ENCODE measurements around the gene METTL13. TPM values are rescaled to one million over a fixed set of nuclear protein-coding genes. Genes with fewer than 3 reads are reported as not detected.

Gene METTL13
- total and polyA plus RNA-seq, 8 donors = 5.2 to 16.6 (median 9.9) TPM

DNA sequence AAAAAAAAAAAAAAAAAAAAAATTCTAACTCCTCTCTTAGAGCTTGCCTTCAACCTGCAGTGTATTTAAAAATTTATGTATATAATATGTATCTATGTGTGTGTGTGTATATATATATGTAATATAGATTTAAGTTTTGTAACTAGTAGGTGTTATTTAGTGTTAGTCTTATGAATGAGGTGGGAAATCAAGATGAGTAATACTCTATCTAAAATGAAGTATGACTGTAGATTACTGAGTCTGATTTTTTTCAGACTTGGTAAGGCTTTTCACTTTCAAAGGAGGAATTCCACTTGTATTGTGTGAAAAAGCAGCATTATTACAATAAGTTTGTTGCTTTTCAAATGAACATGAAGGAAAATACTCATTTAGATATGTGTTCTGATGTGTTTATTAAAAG is 54.4 kb downstream of the METTL13 start:
- no peak for DNase-seq
- intact Hi-C loops (cut with DNase I) = loop anchor here in 1 of 3 donors (10.0 kb wide), 1 partner anchor 59 kb away; no protein-coding TSS in a partner anchor
- TF ChIP-seq, protein P1, sequence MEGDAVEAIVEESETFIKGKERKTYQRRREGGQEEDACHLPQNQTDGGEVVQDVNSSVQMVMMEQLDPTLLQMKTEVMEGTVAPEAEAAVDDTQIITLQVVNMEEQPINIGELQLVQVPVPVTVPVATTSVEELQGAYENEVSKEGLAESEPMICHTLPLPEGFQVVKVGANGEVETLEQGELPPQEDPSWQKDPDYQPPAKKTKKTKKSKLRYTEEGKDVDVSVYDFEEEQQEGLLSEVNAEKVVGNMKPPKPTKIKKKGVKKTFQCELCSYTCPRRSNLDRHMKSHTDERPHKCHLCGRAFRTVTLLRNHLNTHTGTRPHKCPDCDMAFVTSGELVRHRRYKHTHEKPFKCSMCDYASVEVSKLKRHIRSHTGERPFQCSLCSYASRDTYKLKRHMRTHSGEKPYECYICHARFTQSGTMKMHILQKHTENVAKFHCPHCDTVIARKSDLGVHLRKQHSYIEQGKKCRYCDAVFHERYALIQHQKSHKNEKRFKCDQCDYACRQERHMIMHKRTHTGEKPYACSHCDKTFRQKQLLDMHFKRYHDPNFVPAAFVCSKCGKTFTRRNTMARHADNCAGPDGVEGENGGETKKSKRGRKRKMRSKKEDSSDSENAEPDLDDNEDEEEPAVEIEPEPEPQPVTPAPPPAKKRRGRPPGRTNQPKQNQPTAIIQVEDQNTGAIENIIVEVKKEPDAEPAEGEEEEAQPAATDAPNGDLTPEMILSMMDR (IDR thresholded peaks at IDR 0.05) = no peak
- H3K27me3 ChIP-seq = no peaks in the 10 kb centered on the region
- ATAC-seq = no peak
- H3K36me3 ChIP-seq = no peaks in the 10 kb centered on the region
- no peak for FAIRE-seq
- no peaks in the 10 kb centered on the region for H3K4me1 ChIP-seq
- no peak overlapping the region for H3K27ac ChIP-seq
- no peaks in the 10 kb centered on the region for H3K9me3 ChIP-seq
- H3K4me3 ChIP-seq = no peak overlapping the region

DNA sequence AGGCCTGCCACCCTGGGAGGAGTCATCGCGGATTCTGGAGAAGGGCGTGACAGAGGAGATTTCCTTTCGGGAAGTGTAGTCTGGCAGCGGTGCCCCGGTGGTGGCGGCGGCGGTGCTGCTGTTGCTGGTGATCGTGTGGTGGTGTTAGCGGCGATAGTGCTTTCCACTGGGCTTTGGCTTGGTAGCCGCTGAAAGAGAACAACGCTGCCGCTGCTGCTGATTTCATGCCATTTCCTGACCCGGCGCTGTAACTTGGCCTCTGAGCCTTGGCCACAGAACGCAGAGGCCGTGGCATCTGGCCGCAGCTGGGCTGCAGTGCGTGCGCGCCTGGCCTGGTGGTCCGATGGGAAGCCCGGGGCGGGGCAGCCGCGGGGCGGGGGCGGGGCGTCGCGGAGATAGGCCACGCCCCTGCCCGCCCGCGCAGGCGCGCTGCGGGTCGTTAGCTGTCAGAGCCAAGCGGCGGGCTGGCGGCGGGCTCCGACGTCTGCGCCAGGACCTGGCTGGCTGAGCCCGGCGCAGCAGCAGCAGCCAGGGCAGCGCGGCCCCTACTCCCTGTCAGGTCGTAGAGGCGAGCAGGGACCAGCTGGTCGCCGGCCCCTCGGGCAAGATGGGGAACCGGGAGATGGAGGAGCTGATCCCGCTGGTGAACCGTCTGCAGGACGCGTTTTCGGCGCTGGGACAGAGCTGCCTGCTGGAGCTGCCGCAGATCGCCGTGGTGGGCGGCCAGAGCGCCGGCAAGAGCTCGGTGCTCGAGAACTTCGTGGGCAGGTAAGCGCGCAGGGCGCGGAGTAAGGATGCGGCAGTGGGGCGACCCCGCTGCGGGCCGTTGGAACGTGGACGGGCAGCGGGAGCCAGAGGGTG is 59.8 kb downstream of the METTL13 start, which contains the start of gene DNM3:
Gene DNM3 (plus strand): TSS at position 449 of the 861 bp plus-strand sequence. CDS start 159 bp downstream, at position 608.
- intact Hi-C loops (cut with DNase I) = no loop called here
- Histone ChIP-seq H3K4me3 (peak within 1 kb of the TSS; percentile 41 to 71 (median 56)), H3K36me3 (no peaks in the 10 kb centered on the region), H3K27ac (peak within 1 kb of the TSS in 1 of 4 donors; percentile 25), H3K27me3 (peaks cover 0 to 3% (median 0%) of the 10 kb centered on the region in 4 donors), H3K4me1 (no peaks in the 10 kb centered on the region), H3K9me3 (no peaks in the 10 kb centered on the region)
- TF ChIP-seq, protein P1 (IDR thresholded peaks at IDR 0.05) = no peak
- ATAC-seq = peak; percentile 95 to 99 (median 98)
- 4% methylated on average over 60 to 85 of the region's 85 CpGs for WGBS, 2 donors
- peak; percentile 49 to 90 (median 78) for DNase-seq
- FAIRE-seq = no peak

DNA sequence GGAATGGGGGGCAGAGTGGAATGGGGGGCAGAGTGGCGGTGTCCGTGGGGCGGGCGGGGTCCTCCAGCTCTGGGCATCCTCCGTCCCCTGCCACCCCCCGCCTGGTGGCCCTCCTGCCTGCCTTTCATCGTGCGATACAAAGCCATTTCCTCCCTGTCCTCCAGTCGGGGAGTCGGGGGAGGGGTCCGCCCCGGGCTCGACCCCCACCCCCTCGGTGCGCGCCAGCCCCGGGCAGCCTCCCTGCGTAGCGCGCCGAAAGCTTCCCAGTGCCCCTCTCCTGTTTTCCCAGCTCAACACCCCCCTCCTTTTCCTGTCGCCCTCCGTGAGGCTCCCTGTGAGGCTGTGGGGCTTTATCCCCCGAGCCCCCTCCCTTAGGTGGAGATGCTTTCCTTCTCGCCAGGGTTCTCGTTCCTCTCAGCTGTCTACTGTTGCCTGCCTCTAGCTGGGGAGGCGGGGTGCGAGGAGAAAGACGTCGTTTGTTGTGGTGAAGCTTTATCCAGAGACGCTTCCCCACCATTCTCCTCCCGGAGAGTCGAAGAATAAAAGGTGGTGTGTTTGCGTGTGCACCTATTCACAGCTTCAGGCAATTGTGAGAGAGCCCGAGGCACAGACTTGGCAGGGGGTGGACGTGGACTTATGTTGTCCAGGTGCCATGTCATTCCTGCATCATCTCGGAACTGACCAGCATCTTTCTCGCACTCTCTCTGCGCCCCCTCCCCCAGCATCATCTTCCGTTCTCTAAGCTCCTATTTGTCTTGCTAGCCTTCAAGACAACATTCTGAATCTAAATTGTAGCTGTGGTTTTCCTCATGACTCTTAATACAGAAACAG is 60.7 kb downstream of the METTL13 start:
- no peaks in the 10 kb centered on the region for H3K9me3 ChIP-seq
- peak overlapping the region; percentile 41 to 71 (median 56) for H3K4me3 ChIP-seq
- FAIRE-seq (no peak), ATAC-seq (peak; percentile 3 to 20 (median 8)), DNase-seq (peak in 4 of 6 donors; percentile 10 to 59 (median 28))
- no peak overlapping the region for H3K27ac ChIP-seq
- H3K27me3 ChIP-seq = peaks cover 0 to 3% (median 0%) of the 10 kb centered on the region in 4 donors
- intact Hi-C loops (cut with DNase I) = no loop called here
- H3K36me3 ChIP-seq = no peaks in the 10 kb centered on the region
- no peaks in the 10 kb centered on the region for H3K4me1 ChIP-seq
- WGBS, 2 donors = 3 to 4% methylated on average over 37 to 40 of the region's 40 CpGs
- TF ChIP-seq, protein P1 (IDR thresholded peaks at IDR 0.05) = no peak

DNA sequence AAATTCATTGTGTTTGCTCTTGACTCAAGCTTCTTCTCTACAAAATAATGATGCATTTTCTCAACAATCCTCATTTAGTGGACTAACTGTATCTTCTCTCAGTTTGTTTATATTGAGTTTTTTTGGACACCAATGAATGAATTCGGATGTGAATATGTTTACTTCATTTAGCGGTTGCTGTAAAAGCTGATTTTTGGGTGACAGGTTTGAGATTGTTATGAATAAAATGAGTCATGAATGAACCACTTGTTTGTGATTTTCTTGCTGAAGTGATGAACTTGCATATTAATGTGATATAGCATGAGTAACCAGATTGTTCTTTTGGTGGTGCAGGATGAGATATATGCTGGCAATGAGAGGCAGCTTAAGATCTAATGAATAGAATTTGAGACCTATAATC is 62.9 kb downstream of the METTL13 start:
- Histone ChIP-seq H3K36me3 (no peaks in the 10 kb centered on the region), H3K9me3 (no peaks in the 10 kb centered on the region), H3K4me1 (no peaks in the 10 kb centered on the region), H3K27ac (no peak overlapping the region), H3K4me3 (no peak overlapping the region), H3K27me3 (peaks cover 0 to 3% (median 0%) of the 10 kb centered on the region in 4 donors)
- 85 to 89% methylated on average over 2 of the region's 2 CpGs for WGBS, 2 donors
- DNase-seq = no peak
- TF ChIP-seq, protein P1 (IDR thresholded peaks at IDR 0.05) = no peak
- no peak for FAIRE-seq
- ATAC-seq = no peak
- intact Hi-C loops (cut with DNase I) = no loop called here

All from pancreas (tissue), 10 donors.